IMR-90 (cell line): Measurements from ENCODE around the gene TAGLN2. TPM values are rescaled to one million over a fixed set of nuclear protein-coding genes. Genes with fewer than 3 reads are reported as not detected.

Source experiments
- ATAC-seq: fragments of 200-7000 bp; cut with Tn5 transposase; 2 replicates; pipeline ENCODE4 v1.9.1; 2020; ENCODE audit warnings: low read depth, mild to moderate bottlenecking, moderate library complexity
- BruUV-seq: library from RNA; stranded (reverse); fragments of 400-500 nt; replicated peaks from 2 replicates; lab custom pipeline; 2021; lab: Mats Ljungman, UMichigan
- CTCF ChIA-PET: fragments of 300-600 bp; formaldehyde crosslinking; extraction: SDS; loops from one replicate; lab custom pipeline; 2021; ENCODE audit warnings: antibody characterized with exemption; lab: Yijun Ruan, JAX
- POLR2A ChIA-PET: fragments of 300-600 bp; sonication (Branson Sonifier 250); formaldehyde crosslinking; loops from one replicate; lab custom pipeline; 2022; ENCODE audit warnings: antibody characterized with exemption; ENCODE audit not compliant: unreplicated experiment; lab: Charles Lee
- DNase-seq: peaks from one replicate; pipeline ENCODE4 v3.0.0; 2013
- H2AFZ ChIP-seq: replicated peaks from 2 replicates; pipeline ENCODE3; 2013; ENCODE audit warnings: low read length, mild to moderate bottlenecking; ENCODE audit not compliant: poor library complexity
- H2AK5ac ChIP-seq: 2 replicates; pipeline ENCODE4 v1.6.1; 2013; ENCODE audit warnings: low read depth, low read length, inconsistent platforms
- H2AK9ac ChIP-seq: replicated peaks from 2 replicates; pipeline ENCODE3; 2013; ENCODE audit warnings: mild to moderate bottlenecking, low read depth, low read length, moderate library complexity; ENCODE audit not compliant: poor library complexity
- H2BK120ac ChIP-seq: 2 replicates; pipeline ENCODE4 v1.6.1; 2013; ENCODE audit warnings: low read depth, low read length, inconsistent platforms
- H2BK15ac ChIP-seq: 3 replicates; pipeline ENCODE4 v1.6.1; 2013; ENCODE audit warnings: low read depth, low read length, inconsistent platforms
- H2BK20ac ChIP-seq: 2 replicates; pipeline ENCODE4 v1.6.1; 2013; ENCODE audit warnings: low read depth, mild to moderate bottlenecking, inconsistent platforms, low read length, moderate library complexity
- H2BK5ac ChIP-seq: 2 replicates; pipeline ENCODE4 v1.6.1; 2013; ENCODE audit warnings: mild to moderate bottlenecking, low read depth, low read length, inconsistent platforms; ENCODE audit not compliant: poor library complexity, severe bottlenecking
- H3K14ac ChIP-seq: replicated peaks from 2 replicates; pipeline ENCODE4 v1.6.1; 2013; ENCODE audit warnings: low read depth, low read length, inconsistent platforms
- H3K18ac ChIP-seq: 2 replicates; pipeline ENCODE4 v1.6.1; 2013; ENCODE audit warnings: low read depth, low read length, control low read depth
- H3K23ac ChIP-seq: 2 replicates; pipeline ENCODE4 v1.6.1; 2013; ENCODE audit warnings: low read depth, low read length, inconsistent platforms
- H3K27ac ChIP-seq: 2 replicates; pipeline ENCODE4 v1.5.1; 2013; ENCODE audit warnings: mild to moderate bottlenecking, control low read depth, low read length; ENCODE audit not compliant: insufficient read depth
- H3K27me3 ChIP-seq: 2 replicates; pipeline ENCODE4 v1.6.1; 2013; ENCODE audit warnings: low read length; ENCODE audit not compliant: control insufficient read depth, insufficient read depth
- H3K36me3 ChIP-seq: 2 replicates; pipeline ENCODE4 v1.6.1; 2013; ENCODE audit warnings: low read length, mixed read lengths; ENCODE audit not compliant: control insufficient read depth, insufficient read depth
- H3K4ac ChIP-seq: 2 replicates; pipeline ENCODE4 v1.6.1; 2013; ENCODE audit warnings: low read depth, low read length, inconsistent platforms
- H3K4me1 ChIP-seq: 2 replicates; pipeline ENCODE4 v1.6.1; 2013; ENCODE audit warnings: low read length, mixed read lengths; ENCODE audit not compliant: control insufficient read depth, insufficient read depth
- H3K4me2 ChIP-seq: 2 replicates; pipeline ENCODE4 v1.6.1; 2013; ENCODE audit warnings: low read depth, mild to moderate bottlenecking, control low read depth, low read length, moderate library complexity
- H3K4me3 ChIP-seq: 2 replicates; pipeline ENCODE4 v1.5.1; 2013; ENCODE audit warnings: low read depth, mild to moderate bottlenecking, control low read depth, low read length, moderate library complexity; ENCODE audit not compliant: insufficient read depth
- H3K56ac ChIP-seq: 2 replicates; pipeline ENCODE4 v1.6.1; 2013; ENCODE audit warnings: low read length, inconsistent platforms; ENCODE audit not compliant: insufficient read depth; ENCODE audit errors: extremely low read depth
- H3K79me1 ChIP-seq, 2 experiments: 2 replicates each; pipeline ENCODE4 v1.6.1; 2013; ENCODE audit warnings: low read length in 2 of 2, inconsistent platforms in 1 of 2, low read depth in 1 of 2
- H3K9ac ChIP-seq: 2 replicates; pipeline ENCODE4 v1.6.1; 2013; ENCODE audit warnings: low read depth, low read length, control low read depth
- H3K9me1 ChIP-seq: 2 replicates; pipeline ENCODE4 v1.6.1; 2013; ENCODE audit warnings: low read length, inconsistent platforms; ENCODE audit not compliant: insufficient read depth
- H3K9me3 ChIP-seq: 2 replicates; pipeline ENCODE4 v1.6.1; 2013; ENCODE audit warnings: low read length; ENCODE audit not compliant: control insufficient read depth, insufficient read depth
- H4K20me1 ChIP-seq: 2 replicates; pipeline ENCODE4 v1.6.1; 2013; ENCODE audit warnings: low read length, inconsistent platforms; ENCODE audit not compliant: insufficient read depth
- H4K5ac ChIP-seq: 2 replicates; pipeline ENCODE4 v1.6.1; 2013; ENCODE audit warnings: mild to moderate bottlenecking, low read depth, low read length, control low read depth
- H4K8ac ChIP-seq, 2 experiments: 2 replicates each; pipeline ENCODE4 v1.6.1; 2013; ENCODE audit warnings: low read depth in 2 of 2, low read length in 2 of 2, control low read depth in 1 of 2, inconsistent platforms in 1 of 2
- H4K91ac ChIP-seq: 2 replicates; pipeline ENCODE4 v1.6.1; 2013; ENCODE audit warnings: low read depth, low read length, inconsistent platforms; ENCODE audit not compliant: insufficient read depth
- BHLHE40 ChIP-seq: fragments of 150-350 bp; IDR thresholded peaks from 2 replicates; pipeline ENCODE4 v1.6.1; 2016; ENCODE audit warnings: mild to moderate bottlenecking, low read depth, low read length
- CEBPB ChIP-seq: IDR thresholded peaks from 2 replicates; pipeline ENCODE4 v1.6.1; 2012; ENCODE audit warnings: low read depth, low read length, improper control_type of control experiment
- CHD1 ChIP-seq: IDR thresholded peaks from 2 replicates; pipeline ENCODE4 v1.6.1; 2012; ENCODE audit warnings: low read depth, low read length, improper control_type of control experiment
- FOS ChIP-seq: fragments of 150-350 bp; IDR thresholded peaks from 2 replicates; pipeline ENCODE4 v1.6.1; 2016; ENCODE audit warnings: low read depth, low read length
- MAFK ChIP-seq: IDR thresholded peaks from 2 replicates; pipeline ENCODE4 v1.6.1; 2012; ENCODE audit warnings: low read depth, low read length, improper control_type of control experiment
- MXI1 ChIP-seq: IDR thresholded peaks from 2 replicates; pipeline ENCODE4 v1.6.1; 2012; ENCODE audit warnings: low read depth, mild to moderate bottlenecking, low read length, moderate library complexity, borderline replicate concordance
- NFE2L2 ChIP-seq: fragments of 150-350 bp; IDR thresholded peaks from 2 replicates; pipeline ENCODE4 v1.6.1; 2016; ENCODE audit warnings: low read depth, mild to moderate bottlenecking, low read length
- RCOR1 ChIP-seq: IDR thresholded peaks from 2 replicates; pipeline ENCODE4 v1.6.1; 2012; ENCODE audit warnings: mild to moderate bottlenecking, low read length, improper control_type of control experiment; ENCODE audit not compliant: insufficient replicate concordance
- RFX5 ChIP-seq: IDR thresholded peaks from 2 replicates; pipeline ENCODE4 v1.8.0; 2012; ENCODE audit warnings: low read depth, mild to moderate bottlenecking, low read length, moderate library complexity
- USF2 ChIP-seq: fragments of 150-350 bp; IDR thresholded peaks from 2 replicates; pipeline ENCODE4 v1.6.1; 2017; ENCODE audit warnings: mild to moderate bottlenecking, antibody characterized with exemption, low read length, low read depth
- whole genome bisulfite sequencing, 2 experiments: methylation state at CpG; one replicate each; pipeline versions ENCODE4 v1.1.5 to v1.1.7; 2013; ENCODE audit warnings: missing lambda C conversion rate in 2 of 2; ENCODE audit not compliant: insufficient read length in 1 of 2; ENCODE audit errors: extremely low coverage in 2 of 2; 5-methylcytosine and 5-hydroxymethylcytosine counted together
- dilution Hi-C: fragments of 300-500 bp; cut with HindIII; formaldehyde crosslinking; loops from one replicate; pipeline ENCODE4 v1.14.3; 2018; ENCODE audit warnings: low sequenced_read_pairs; ENCODE audit not compliant: unreplicated experiment
- in situ Hi-C: fragments of 300-500 bp; cut with MboI; formaldehyde crosslinking; loops from 3 replicates; pipeline ENCODE4 v1.14.3; 2019; ENCODE audit warnings: low sequenced_read_pairs, inconsistent platforms, mixed read lengths
- intact Hi-C: fragments of 100-400 bp; cut with micrococcal nuclease; formaldehyde crosslinking; loops from 2 replicates; pipeline ENCODE4 v1.10.0; 2022
- polyA plus RNA-seq, 3 experiments: library from polyadenylated mRNA; depleted of rRNA; stranded (reverse); fragments of >200 nt; gene quantifications; 2 replicates each; pipeline ENCODE4 v1.2.3, GENCODE V29; 2012; ENCODE audit warnings: low replicate concordance in 1 of 3
- total RNA-seq: library from RNA; depleted of rRNA; stranded (reverse); fragments of >200 nt; gene quantifications from 2 replicates; pipeline ENCODE4 v1.2.3, GENCODE V29; 2012

Gene TAGLN2
- total and polyA plus RNA-seq, 2 of the 4 experiments (the other 2 are of a cell fraction): 440 to 634 TPM

GRCh38 chr1:159869173-159869572 lies 56.1 kb downstream of the TAGLN2 start:
- Histone ChIP-seq H3K4me2 (no peak overlapping the region), H2BK20ac (no peak overlapping the region; the same call in 1 of the 2 replicates), H3K79me1 (no peaks in the 10 kb centered on the region), H4K8ac (no peak overlapping the region), H3K27me3 (no peaks in the 10 kb centered on the region), H3K9me1 (no peaks in the 10 kb centered on the region), H3K36me3 (no peaks in the 10 kb centered on the region), H4K20me1 (no peaks in the 10 kb centered on the region), H3K4me3 (no peak overlapping the region), H4K5ac (no peak overlapping the region), H3K9ac (no peak overlapping the region), H2AK5ac (0 out of 2 replicates have a peak overlapping the region, but pooled peaks have one; percentile 0), H3K23ac (no peak overlapping the region), H3K18ac (no peak overlapping the region), H2AFZ (peak overlapping the region; percentile 52), H2BK15ac (no peak overlapping the region), H4K91ac (no peak overlapping the region; the same call in 1 of the 2 replicates), H2BK120ac (no peak overlapping the region), H3K56ac (no peak overlapping the region), H3K14ac (0 out of 2 replicates have a peak overlapping the region, but pooled peaks have one; percentile 37), H2BK5ac (no peak overlapping the region), H3K4ac (0 out of 2 replicates have a peak overlapping the region, but pooled peaks have one; percentile 13), H2AK9ac (peak overlapping the region; percentile 92), H3K9me3 (no peaks in the 10 kb centered on the region), H3K4me1 (peaks cover 8% of the 10 kb centered on the region), H3K27ac (no peak overlapping the region)
- DNase-seq (peak; percentile 86), ATAC-seq (peak; percentile 76)
- intact Hi-C loops: no loop called here
- in situ Hi-C loops: no loop called here
- TF ChIP-seq MAFK: peak; percentile 29; the same call in 1 of the 2 replicates
- peak; percentile 49 for TF ChIP-seq RCOR1
- TF ChIP-seq MXI1: peak; percentile 66; the same call in 1 of the 2 replicates
- peak; percentile 35 for TF ChIP-seq USF2
- TF ChIP-seq BHLHE40: peak; percentile 45; the same call in 1 of the 2 replicates
- no peak for TF ChIP-seq RFX5
- peak; percentile 67; the same call in 1 of the 2 replicates for TF ChIP-seq NFE2L2
- TF ChIP-seq FOS: peak; percentile 67
- no peak for TF ChIP-seq CHD1
- TF ChIP-seq CEBPB: no peak
- no TSS peak for BruUV-seq
- dilution Hi-C loops: no loop called here
- WGBS, 2 experiments: no CpG with 5 or more reads among the region's 4 CpGs
- POLR2A ChIA-PET: no interaction called here
- CTCF ChIA-PET: no interaction called here
